Brain microvascular endothelial cell (primary cell): ENCODE results near the gene PDIA4.

Source experiments
- DNase-seq: peaks from one replicate; pipeline ENCODE4 v3.0.0-alpha.2; 2020
- H3K27ac ChIP-seq: fragments of 250-450 bp; sonication (Bioruptor Pico); 2 replicates; pipeline ENCODE4 v1.5.1; 2020; ENCODE audit warnings: mild to moderate bottlenecking, moderate library complexity
- H3K27me3 ChIP-seq: fragments of 250-450 bp; sonication (Bioruptor Pico); replicated peaks from 2 replicates; pipeline ENCODE4 v1.5.1; 2020; ENCODE audit warnings: mild to moderate bottlenecking
- H3K36me3 ChIP-seq: fragments of 250-450 bp; sonication (Bioruptor Pico); replicated peaks from 2 replicates; pipeline ENCODE4 v1.5.1; 2020; ENCODE audit warnings: mild to moderate bottlenecking
- H3K4me3 ChIP-seq: 2 replicates; pipeline ENCODE4 v1.5.1; 2011; ENCODE audit warnings: low read depth, mild to moderate bottlenecking, control low read depth, low read length, moderate library complexity
- in situ Hi-C: cut with HindIII; loops from 2 replicates; pipeline ENCODE4 v1.10.0; 2017; ENCODE audit warnings: low sequenced_read_pairs, low pct_ligation_motif_present
- TF ChIP-seq, protein P1 (sequence below): IDR thresholded peaks from 2 replicates; pipeline ENCODE4 v1.5.1; 2011; ENCODE audit warnings: low read depth, mild to moderate bottlenecking, moderate library complexity, low read length, control low read depth, inconsistent platforms; ENCODE audit errors: missing control alignments

The PDIA4 gene

DNA sequence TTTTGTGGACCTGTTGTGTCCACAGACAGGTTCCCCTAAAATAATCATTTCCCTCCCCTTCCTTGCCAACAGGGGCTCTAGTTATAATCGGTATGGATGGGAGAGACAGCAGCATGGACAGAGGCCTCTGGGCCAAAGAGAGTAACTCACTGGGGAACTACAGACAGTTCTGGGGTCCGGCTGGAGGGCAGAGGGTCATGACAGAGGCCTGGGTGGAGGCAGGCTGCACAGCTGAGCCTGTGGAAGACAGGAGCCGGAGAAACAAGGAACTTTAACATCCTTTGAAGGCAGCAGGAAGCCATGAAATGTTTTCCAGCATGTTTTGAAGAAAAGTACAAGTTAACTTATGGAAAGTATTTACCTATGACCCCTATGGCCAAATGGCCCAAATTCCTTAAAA lies 68.6 kb downstream of the PDIA4 start:
- Histone ChIP-seq H3K27ac (no peak overlapping the region), H3K4me3 (no peak overlapping the region), H3K36me3 (no peaks in the 10 kb centered on the region), H3K27me3 (no peaks in the 10 kb centered on the region)
- no peak for DNase-seq
- in situ Hi-C loops: no loop called here
- TF ChIP-seq, protein P1, sequence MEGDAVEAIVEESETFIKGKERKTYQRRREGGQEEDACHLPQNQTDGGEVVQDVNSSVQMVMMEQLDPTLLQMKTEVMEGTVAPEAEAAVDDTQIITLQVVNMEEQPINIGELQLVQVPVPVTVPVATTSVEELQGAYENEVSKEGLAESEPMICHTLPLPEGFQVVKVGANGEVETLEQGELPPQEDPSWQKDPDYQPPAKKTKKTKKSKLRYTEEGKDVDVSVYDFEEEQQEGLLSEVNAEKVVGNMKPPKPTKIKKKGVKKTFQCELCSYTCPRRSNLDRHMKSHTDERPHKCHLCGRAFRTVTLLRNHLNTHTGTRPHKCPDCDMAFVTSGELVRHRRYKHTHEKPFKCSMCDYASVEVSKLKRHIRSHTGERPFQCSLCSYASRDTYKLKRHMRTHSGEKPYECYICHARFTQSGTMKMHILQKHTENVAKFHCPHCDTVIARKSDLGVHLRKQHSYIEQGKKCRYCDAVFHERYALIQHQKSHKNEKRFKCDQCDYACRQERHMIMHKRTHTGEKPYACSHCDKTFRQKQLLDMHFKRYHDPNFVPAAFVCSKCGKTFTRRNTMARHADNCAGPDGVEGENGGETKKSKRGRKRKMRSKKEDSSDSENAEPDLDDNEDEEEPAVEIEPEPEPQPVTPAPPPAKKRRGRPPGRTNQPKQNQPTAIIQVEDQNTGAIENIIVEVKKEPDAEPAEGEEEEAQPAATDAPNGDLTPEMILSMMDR: no peak

DNA sequence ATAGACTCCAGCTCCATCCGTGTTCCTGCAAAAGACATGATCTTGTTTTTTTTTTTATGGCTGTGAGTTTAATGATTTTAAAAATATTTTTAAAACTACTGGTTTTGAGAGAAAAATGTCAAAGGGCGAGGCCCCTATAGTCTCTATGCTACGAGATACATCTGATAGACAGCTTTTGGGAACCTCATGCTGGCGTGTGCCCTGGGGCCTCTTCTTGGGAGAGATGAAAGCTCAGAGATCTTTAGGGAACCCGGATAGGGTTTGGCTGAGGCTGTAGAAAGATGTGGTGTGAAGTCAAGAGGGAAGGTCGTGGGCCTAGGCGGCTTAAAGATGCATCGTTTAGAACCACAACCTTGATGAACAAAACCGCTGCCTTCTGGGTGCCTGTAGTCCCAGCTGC lies 70.2 kb downstream of the PDIA4 start:
- Histone ChIP-seq H3K4me3 (no peak overlapping the region), H3K27ac (no peak overlapping the region), H3K27me3 (no peaks in the 10 kb centered on the region), H3K36me3 (no peaks in the 10 kb centered on the region)
- no peak for DNase-seq
- in situ Hi-C loops: no loop called here
- TF ChIP-seq, protein P1: no peak

DNA sequence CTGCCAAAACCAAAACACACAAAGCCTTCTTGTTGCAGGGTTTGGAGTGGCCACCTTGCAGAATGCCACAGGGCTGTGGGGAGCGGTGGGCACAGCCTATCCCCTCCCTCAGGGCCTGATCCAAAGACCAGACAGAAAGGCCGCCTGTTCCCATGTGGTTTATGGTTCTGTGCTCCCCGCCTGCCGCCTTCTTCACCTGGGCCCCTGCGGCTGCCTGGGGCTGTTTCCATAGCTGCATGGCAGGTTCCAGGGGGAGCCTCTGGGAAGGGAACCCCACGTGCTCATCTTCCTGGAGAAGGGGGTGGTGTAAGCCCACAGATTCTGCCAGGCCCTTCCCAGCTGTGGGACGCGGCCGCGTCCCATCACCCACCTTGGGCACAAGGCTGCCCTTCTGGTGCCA lies 73.5 kb downstream of the PDIA4 start:
- TF ChIP-seq, protein P1: no peak
- no peaks in the 10 kb centered on the region for H3K36me3 ChIP-seq
- in situ Hi-C loops: no loop called here

DNA sequence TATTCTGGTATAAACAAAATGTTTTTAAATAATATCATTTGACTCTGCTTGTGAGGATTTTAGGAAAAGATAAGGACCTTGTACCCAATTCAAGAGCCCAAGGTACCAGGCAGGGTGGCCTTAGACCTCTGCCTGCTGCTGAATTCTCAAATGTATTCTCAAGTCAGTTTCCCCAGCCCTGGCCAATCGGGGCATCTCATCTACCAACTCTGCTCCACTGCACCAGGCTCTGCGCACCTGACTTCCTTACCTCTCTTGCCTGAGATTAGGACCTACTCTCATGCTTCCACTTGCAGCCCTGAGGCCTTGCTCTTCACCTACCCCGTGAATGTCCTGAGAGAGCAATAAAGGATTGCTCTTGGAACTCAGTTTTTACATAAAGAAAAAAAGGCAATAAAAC lies 74.6 kb downstream of the PDIA4 start:
- TF ChIP-seq, protein P1: no peak
- in situ Hi-C loops: no loop called here
- DNase-seq: no peak

More for the DNA sequence above, 73.5 kb downstream of the PDIA4 start:
- Histone ChIP-seq H3K27me3 (no peaks in the 10 kb centered on the region), H3K4me3 (no peak overlapping the region), H3K27ac (no peak overlapping the region)
- no peak for DNase-seq

More for the DNA sequence above, 74.6 kb downstream of the PDIA4 start:
- H3K36me3 ChIP-seq: no peaks in the 10 kb centered on the region
- no peaks in the 10 kb centered on the region for H3K27me3 ChIP-seq
- no peak overlapping the region for H3K27ac ChIP-seq
- no peak overlapping the region for H3K4me3 ChIP-seq
